ENCODE results near the gene OR6K3. TPM values are rescaled to one million over a fixed set of nuclear protein-coding genes. Genes with fewer than 3 reads are reported as not detected.
"Not testable (repeated sequence)": the region's sequence is repeated elsewhere in the genome, so short reads cannot be mapped to it uniquely, and the experiment has no call there.

Gene OR6K3
- total and polyA plus RNA-seq, 12 donors = 0.32 TPM; not detected in 11

- no peak overlapping the region for H3K4me3 ChIP-seq
- WGBS, 4 donors = 57 to 74% (median 69%) methylated on average over 1 of the region's 1 CpG
Observed at GRCh38 chr1:158689110-158689509, 31.4 kb downstream of the OR6K3 start.

GRCh38 chr1:158688343-158688742, 32.2 kb downstream of the OR6K3 start:
- intact Hi-C loops (cut with DNase I) = not testable (repeated sequence)

More at GRCh38 chr1:158689110-158689509, 31.4 kb downstream of the OR6K3 start:
- H3K4me1 ChIP-seq (replicated peaks in 1 of 2) = no peaks in the 10 kb centered on the region
- no peak overlapping the region for H3K27ac ChIP-seq
- no peak for TF ChIP-seq POLR2A (IDR thresholded peaks at IDR 0.05)
- TF ChIP-seq, protein P1, sequence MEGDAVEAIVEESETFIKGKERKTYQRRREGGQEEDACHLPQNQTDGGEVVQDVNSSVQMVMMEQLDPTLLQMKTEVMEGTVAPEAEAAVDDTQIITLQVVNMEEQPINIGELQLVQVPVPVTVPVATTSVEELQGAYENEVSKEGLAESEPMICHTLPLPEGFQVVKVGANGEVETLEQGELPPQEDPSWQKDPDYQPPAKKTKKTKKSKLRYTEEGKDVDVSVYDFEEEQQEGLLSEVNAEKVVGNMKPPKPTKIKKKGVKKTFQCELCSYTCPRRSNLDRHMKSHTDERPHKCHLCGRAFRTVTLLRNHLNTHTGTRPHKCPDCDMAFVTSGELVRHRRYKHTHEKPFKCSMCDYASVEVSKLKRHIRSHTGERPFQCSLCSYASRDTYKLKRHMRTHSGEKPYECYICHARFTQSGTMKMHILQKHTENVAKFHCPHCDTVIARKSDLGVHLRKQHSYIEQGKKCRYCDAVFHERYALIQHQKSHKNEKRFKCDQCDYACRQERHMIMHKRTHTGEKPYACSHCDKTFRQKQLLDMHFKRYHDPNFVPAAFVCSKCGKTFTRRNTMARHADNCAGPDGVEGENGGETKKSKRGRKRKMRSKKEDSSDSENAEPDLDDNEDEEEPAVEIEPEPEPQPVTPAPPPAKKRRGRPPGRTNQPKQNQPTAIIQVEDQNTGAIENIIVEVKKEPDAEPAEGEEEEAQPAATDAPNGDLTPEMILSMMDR (IDR thresholded peaks at IDR 0.05) = no peak
- H3K36me3 ChIP-seq (replicated peaks in 1 of 2) = no peaks in the 10 kb centered on the region
- intact Hi-C loops (cut with DNase I) = no loop called here
- H3K27me3 ChIP-seq = peaks cover 4% of the 10 kb centered on the region
- DNase-seq = no peak
- no peaks in the 10 kb centered on the region for H3K9me3 ChIP-seq (replicated peaks in 1 of 3)

GRCh38 chr1:158687037-158687436, 33.5 kb downstream of the OR6K3 start:
- Histone ChIP-seq H3K36me3 (replicated peaks in 1 of 2) (no peaks in the 10 kb centered on the region), H3K27me3 (peaks cover 4% of the 10 kb centered on the region), H3K27ac (no peak overlapping the region), H3K4me1 (replicated peaks in 1 of 2) (no peaks in the 10 kb centered on the region), H3K9me3 (replicated peaks in 1 of 3) (no peaks in the 10 kb centered on the region), H3K4me3 (no peak overlapping the region)
- TF ChIP-seq, protein P1 (IDR thresholded peaks at IDR 0.05) = no peak
- TF ChIP-seq POLR2A (IDR thresholded peaks at IDR 0.05) = no peak
- intact Hi-C loops (cut with DNase I) = no loop called here
- DNase-seq = no peak

More at GRCh38 chr1:158688343-158688742, 32.2 kb downstream of the OR6K3 start:
- not testable (repeated sequence) for H3K4me3 ChIP-seq; H3K9me3 ChIP-seq (replicated peaks in 1 of 3); H3K4me1 ChIP-seq (replicated peaks in 1 of 2); DNase-seq; H3K27ac ChIP-seq; H3K36me3 ChIP-seq (replicated peaks in 1 of 2); H3K27me3 ChIP-seq
- 81 to 96% (median 94%) methylated on average over 1 of the region's 1 CpG for WGBS, 4 donors

- intact Hi-C loops (cut with DNase I) = no loop called here
- TF ChIP-seq, protein P1 (IDR thresholded peaks at IDR 0.05) = no peak
- no peak for TF ChIP-seq POLR2A (IDR thresholded peaks at IDR 0.05)
Observed at GRCh38 chr1:158686111-158687009, 34.2 kb downstream of the OR6K3 start, which contains the start of gene SPTA1. SPTA1 (minus strand) TSS chr1:158686715; CDS start chr1:158686517, 198 bp downstream.

More at GRCh38 chr1:158686111-158687009, 34.2 kb downstream of the OR6K3 start, which contains the start of gene SPTA1:
- H3K27ac ChIP-seq = no peak within 1 kb of the TSS
- no peaks in the 10 kb centered on the region for H3K4me1 ChIP-seq (replicated peaks in 1 of 2)
- no peaks in the 10 kb centered on the region for H3K36me3 ChIP-seq (replicated peaks in 1 of 2)
- H3K9me3 ChIP-seq (replicated peaks in 1 of 3) = no peaks in the 10 kb centered on the region
- no peak within 1 kb of the TSS for H3K4me3 ChIP-seq
- peaks cover 4% of the 10 kb centered on the region for H3K27me3 ChIP-seq
- WGBS, 4 donors = 51 to 55% (median 52%) methylated on average over 7 of the region's 7 CpGs
- DNase-seq = no peak
